Forelimb muscle (tissue), 1 donor: Measurements from ENCODE around the gene DOK4. TPM values are rescaled to one million over a fixed set of nuclear protein-coding genes. Genes with fewer than 3 reads are reported as not detected.
A peak's percentile ranks its signal among the peaks of the same experiment; 100 is the strongest.

Source experiments
- DNase-seq: peaks from one replicate; pipeline ENCODE4 v3.0.0-alpha.2; 2013; ENCODE audit warnings: low read depth
- polyA plus RNA-seq: library from polyadenylated mRNA; unstranded; fragments of 120-200 nt; gene quantifications from one replicate; pipeline ENCODE4 v1.2.1, GENCODE V29; 2013; ENCODE audit not compliant: insufficient read length

Gene DOK4
- polyA plus RNA-seq, 1 donor = 8.4 TPM

GRCh38 chr16:57519796-57520360, 33.6 kb upstream of the DOK4 start:
- peak; percentile 43 for DNase-seq

- DNase-seq = no peak
Observed at GRCh38 chr16:57518922-57519321, 32.6 kb upstream of the DOK4 start.

GRCh38 chr16:57518520-57518919, 32.2 kb upstream of the DOK4 start:
- no peak for DNase-seq

DNA sequence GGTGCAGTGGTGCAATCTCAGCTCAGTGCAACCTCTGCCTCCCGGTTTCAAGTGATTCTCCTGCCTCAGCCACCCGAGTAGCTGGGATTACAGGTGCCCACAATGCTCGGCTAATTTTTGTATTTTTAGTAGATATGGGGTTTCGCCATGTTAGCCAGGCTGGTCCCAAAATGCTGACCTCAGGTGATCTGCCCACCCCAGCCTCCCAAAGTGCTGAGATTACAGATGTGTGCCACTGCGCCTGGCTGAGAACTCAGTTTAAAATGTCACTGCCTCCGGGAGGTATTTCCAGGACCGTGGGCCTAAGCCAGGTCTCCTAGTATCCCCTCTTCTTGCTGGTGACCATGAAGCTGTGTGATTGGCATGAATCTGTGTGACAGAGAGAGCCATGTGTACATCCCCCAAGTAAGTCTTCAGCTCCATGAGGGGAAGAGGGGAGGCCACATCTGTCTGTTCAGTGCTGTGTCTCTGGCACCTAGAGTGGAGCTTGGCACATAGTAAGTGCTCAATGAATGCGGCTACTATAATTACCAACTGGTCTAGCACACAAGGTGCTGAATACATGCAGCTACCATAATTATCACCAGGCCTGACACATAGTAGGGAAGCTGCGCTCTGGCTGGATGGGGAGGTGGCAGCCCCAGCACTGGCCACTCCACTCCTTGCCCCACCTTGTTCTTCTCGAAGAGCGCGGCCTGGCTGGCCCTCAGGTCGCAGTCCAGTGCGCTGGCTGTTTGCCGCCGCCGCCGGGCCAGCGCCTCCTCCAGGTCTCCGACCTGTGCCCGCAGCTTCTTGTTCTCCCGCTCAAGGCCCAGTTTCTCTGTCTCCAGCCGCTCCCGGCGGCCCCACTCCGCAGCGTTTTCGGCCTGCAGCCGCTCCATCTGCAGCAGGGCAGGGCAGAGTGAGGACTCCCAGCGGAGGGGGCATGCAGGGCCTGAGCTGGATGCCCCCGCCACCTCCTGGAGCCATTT, 31.4 kb upstream of the DOK4 start:
- no peak for DNase-seq

DNA sequence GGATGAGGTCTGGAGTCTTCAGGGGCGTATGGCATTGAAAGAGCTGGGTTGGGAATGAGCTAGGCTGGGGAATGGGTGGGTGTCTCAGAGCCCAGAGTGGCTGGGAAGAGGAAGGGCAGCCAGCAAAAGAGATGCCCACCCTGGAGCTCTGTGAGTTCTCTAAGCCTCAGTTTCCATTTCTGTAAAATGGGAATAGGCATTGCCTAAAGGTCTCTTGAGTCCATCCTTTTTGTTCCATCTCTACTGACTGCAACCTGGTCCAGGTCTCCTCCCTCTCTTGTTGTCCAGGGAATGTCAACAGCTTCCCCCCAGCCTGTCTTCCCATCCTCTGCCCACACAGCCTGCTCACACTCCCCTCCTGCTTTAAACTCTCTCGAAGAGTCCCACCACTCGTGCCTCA, 30.5 kb upstream of the DOK4 start:
- DNase-seq = no peak

DNA sequence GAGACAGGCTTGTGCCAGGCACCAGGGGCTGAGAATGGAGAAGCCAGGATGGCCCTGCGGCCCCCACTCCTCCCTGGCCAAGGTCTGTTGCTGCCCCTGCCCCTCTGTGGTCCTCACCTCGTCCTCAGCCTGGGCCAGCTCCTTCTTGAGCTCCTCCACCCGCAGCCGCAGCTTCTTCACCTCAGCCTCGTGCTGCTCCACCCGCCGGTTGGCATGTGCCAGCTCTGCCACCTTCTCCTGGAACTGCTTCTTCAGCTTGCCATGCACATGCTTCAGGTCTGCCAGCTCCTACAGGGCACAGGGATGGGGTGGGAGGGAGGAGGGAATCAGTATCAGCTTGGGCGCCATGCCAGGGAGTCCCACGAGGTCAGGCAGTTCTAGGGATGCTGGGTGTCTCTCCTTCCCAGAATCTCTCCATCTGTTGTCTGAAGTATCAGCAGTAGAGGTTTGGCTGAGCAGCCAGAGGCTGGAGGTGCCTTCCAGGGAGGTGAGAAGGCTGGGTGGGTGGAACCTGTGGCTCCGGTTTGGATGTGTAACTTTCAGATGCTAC, 30.0 kb upstream of the DOK4 start:
- DNase-seq = no peak

DNA sequence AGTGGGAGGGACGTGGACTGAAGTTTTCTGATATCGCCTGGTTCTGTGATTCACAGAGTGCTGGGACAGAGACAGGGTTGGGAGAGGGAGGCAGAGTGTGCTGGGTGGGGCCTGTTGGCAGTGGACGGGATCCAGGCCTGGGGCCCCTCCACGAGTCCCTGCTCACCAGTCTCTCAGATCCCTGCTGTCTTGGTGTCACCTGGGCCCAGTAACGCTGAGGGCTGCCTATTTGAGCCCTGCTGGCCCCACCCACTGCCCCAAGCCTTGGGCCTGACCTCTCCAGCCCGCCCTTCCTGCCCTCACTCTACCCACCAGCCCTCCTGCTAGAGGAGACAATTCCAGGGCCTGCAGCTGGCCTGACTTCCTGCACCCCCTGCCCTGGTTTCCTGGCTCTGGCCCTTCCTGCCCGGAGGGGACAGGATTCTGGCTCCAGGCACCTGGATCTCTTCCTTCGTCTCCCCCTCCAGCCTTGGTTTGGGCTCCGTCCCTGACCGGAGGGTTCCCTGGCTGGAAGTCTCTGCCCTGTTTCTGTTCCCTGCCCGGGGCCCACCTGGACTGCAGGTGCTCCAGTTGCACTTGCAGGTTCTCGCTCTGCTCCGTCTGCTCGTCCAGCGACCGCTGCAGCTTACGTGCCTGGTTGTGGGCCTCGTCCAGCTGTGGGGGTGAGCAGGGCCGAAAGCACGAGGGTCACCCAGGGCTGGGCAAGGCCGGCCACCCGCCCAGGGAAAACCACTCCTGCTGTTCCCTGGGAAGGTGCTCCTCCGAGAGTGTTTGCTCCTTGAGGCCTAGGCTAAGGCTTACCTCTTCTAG, 28.7 kb upstream of the DOK4 start:
- no peak for DNase-seq

GRCh38 chr16:57514371-57514770, 28.1 kb upstream of the DOK4 start:
- no peak for DNase-seq

DNA sequence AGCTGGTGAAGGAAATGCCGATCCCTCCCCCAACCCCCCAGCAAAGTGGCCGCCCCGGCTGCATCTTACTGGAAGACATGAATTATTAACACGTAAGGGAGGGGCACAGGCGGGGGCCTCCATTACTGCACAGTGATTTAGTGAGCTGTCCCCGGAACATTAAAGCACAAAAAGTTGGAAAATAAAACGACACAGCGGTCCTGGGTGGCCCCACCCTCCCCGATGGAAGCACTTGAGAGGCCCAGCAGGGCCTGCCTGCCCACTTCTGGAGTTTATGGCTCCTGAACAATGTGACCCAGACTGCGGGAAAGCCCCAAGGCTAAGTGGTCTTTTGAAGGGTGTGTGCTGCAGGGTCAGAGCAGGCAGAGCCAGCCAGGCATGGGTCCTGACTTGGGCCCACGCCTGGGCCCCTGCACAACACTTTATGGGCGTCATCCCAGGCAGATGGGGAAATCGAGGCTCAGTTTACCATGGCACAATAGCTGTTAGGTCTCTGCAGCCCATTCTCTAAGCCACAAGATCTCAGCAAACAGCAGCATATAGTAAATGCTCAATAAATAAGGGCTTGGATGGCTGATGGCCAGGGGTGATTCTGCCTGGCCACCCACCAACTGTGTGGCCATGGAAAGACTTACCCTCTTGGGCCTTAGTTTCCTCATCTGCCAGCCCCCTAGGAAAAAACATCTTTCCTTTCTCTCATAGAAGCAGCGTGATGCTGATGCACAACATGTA, 27.2 kb upstream of the DOK4 start:
- DNase-seq = no peak

- no peak for DNase-seq
Observed at GRCh38 chr16:57512296-57513001, 26.2 kb upstream of the DOK4 start.

DNA sequence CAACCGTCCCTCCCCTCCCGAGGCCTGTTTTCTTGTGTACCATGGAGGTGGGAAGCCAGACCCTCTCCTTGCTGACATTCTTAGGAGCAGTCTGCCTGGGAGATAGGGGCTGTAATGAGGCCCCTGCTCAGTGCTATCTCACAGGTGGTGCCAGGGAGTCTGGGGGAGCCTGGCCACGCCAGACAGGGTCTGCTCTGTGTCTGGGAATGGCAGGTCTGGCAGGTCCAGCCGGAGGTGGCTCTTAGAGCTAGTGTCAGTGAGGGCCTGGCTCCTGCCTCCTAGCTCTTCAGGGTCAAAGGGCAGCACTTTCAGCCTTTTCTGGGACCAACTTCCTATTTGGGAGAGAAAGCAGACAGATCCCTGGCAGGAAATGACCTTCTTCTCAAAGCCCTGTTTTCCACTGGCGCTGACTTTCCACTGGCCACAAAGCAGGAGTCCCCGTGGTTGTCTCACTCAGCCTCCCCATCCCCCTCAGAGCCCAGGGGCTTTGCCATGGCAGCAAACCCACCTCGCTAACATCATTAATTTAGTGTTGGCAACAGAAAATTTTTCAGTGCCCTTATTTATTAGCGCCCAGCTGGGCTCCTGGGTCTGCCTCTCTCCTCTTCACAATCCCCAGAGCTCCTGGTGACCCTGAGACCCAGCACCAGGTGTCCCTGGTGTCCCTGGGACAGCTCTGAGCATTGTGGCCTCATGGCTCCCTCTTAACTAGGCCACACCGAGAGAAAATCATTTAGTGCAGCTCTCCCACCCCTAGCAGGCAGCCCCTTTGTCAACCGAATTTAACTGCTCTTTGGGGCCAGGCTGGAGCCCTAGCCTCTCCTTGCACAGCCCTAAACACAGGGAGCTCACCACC, 24.0 kb upstream of the DOK4 start:
- DNase-seq = no peak

GRCh38 chr16:57509231-57509923, 23.1 kb upstream of the DOK4 start:
- DNase-seq = no peak

- DNase-seq = no peak
Observed at GRCh38 chr16:57508035-57508425, 21.7 kb upstream of the DOK4 start.

DNA sequence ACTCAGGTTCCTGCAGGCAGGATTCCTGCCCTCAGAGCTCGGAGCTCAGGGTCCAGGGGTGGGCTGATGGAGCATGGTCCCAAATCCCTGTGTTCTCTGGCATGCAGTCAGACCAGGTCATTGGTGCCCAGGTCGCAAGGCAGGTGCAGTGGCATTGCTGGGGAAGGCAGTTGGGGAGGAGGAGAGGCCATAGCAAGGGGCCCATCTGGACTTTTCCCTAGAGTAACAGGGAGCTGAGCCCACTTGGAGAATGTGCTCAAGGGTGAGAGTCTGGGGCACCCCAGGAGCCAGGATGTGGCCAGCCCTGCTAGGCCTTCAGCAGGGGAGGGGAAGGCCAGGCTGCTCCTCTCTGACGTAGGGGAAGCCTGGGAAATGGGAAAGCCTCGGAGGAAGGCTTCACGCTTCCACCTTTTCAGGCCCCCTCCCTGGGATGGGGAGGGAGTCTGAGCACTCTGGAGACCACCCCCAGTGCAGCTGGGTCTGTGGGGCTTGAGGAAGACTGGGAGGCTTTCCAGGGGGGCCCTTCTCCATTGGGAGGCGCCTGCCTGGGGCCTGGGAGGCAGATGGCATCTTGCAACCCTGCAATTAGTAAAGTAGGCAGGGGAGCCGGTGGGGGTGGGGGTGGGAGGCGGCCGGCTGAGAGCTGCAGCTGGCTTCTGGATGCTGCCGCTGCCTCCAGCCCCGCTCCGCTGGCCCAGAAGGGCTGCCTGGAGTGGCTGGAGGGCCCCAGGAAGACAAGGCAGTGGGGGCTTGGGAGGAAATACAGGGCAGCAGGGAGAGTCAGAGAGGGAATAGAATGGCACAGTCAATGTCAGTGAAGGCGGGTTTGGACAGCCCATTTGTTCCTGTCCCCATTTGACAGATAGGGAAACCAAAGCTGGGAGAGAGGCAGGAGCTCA, 21.1 kb upstream of the DOK4 start:
- DNase-seq = no peak

GRCh38 chr16:57505169-57505568, 18.9 kb upstream of the DOK4 start:
- DNase-seq = no peak

DNA sequence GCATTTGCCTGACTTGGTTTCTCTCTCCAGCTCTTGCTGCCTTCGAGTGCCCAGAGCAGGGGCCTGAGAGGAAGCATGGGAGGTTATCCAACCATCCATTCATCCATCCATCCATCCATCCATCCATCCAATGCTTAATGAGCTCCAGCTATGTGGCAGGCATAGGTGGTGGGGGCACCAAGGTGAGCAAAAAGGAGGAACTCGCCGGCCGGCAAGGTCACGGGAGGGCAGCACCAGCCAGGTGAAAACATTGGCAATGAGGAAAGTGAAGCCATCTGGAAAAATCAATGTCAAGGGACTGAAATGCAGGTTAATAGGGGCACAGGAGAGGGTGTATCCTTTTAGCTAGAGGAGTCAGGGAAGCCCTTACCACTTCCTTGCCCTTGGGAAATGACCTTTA, 18.2 kb upstream of the DOK4 start:
- no peak for DNase-seq

DNA sequence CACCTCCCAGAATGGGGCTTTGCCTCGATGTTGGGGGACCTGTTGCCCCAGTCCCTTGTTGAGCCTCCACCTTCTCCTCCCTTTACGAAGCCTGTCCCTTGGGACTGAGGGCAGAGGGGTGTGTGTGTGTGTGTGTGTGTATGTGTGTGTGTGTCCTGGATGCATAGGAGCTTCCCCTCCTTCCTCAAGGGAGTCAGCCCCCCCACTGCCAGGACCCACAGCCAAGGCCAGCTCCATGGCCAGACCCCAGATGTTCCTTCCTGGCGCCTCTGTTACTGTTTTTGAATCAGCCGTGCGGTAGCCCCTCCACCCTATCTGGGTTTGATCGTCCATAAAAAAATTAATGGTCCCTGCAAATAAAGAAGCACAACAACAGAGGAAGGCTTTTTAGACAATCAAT, 17.7 kb upstream of the DOK4 start:
- DNase-seq = no peak

GRCh38 chr16:57503366-57503765, 17.1 kb upstream of the DOK4 start:
- no peak for DNase-seq
